ENCODE measurements around the gene HIVEP2.

- TF ChIP-seq MAFK (IDR thresholded peaks at IDR 0.05; ENCODE audit: low read depth, low read length): no peak
- no peak for TF ChIP-seq CTCF (conservative IDR thresholded peaks at IDR 0.05; ENCODE audit: low read depth, low read length)
- no peak for TF ChIP-seq RCOR1 (IDR thresholded peaks at IDR 0.05; ENCODE audit: insufficient replicate concordance, low read length)
- TF ChIP-seq POLR2A (IDR thresholded peaks at IDR 0.05; ENCODE audit: low read depth, low read length): no peak
- TF ChIP-seq MXI1 (IDR thresholded peaks at IDR 0.05; ENCODE audit: borderline replicate concordance, low read depth, low read length): no peak
- TF ChIP-seq, protein P1, sequence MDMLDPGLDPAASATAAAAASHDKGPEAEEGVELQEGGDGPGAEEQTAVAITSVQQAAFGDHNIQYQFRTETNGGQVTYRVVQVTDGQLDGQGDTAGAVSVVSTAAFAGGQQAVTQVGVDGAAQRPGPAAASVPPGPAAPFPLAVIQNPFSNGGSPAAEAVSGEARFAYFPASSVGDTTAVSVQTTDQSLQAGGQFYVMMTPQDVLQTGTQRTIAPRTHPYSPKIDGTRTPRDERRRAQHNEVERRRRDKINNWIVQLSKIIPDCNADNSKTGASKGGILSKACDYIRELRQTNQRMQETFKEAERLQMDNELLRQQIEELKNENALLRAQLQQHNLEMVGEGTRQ (IDR thresholded peaks at IDR 0.05; ENCODE audit: low read depth, low read length): no peak
- TF ChIP-seq RFX5 (IDR thresholded peaks at IDR 0.05; ENCODE audit: low read depth, low read length): no peak
- TF ChIP-seq NFE2L2 (IDR thresholded peaks at IDR 0.05; ENCODE audit: low read depth, low read length): no peak
- TF ChIP-seq RAD21 (IDR thresholded peaks at IDR 0.05; ENCODE audit: low read length): no peak
- no peak for TF ChIP-seq SMC3 (IDR thresholded peaks at IDR 0.05; ENCODE audit: low read depth, low read length)
- no peak for TF ChIP-seq CHD1 (IDR thresholded peaks at IDR 0.05; ENCODE audit: low read depth, low read length)
- no peak for TF ChIP-seq BHLHE40 (IDR thresholded peaks at IDR 0.05; ENCODE audit: low read depth, low read length)
- TF ChIP-seq MAZ (IDR thresholded peaks at IDR 0.05; ENCODE audit: borderline replicate concordance, low read depth, low read length): no peak
- TF ChIP-seq CEBPB (IDR thresholded peaks at IDR 0.05; ENCODE audit: low read depth, low read length): no peak
These were observed 102.3 kb downstream of the HIVEP2 start for GRCh38 chr6:142842418-142843261.
